GM12801 (cell line): ENCODE results near the gene NDUFAF8.

Experiments
- TF ChIP-seq, protein P1 (sequence below): IDR thresholded peaks from one replicate; pipeline ENCODE4 v1.5.1; 2011; ENCODE audit warnings: control low read depth; ENCODE audit not compliant: insufficient read length; ENCODE audit errors: extremely low read depth

The NDUFAF8 gene

GRCh38 chr17:81197831-81198490, 41.2 kb upstream of the NDUFAF8 start:
- TF ChIP-seq, protein P1, sequence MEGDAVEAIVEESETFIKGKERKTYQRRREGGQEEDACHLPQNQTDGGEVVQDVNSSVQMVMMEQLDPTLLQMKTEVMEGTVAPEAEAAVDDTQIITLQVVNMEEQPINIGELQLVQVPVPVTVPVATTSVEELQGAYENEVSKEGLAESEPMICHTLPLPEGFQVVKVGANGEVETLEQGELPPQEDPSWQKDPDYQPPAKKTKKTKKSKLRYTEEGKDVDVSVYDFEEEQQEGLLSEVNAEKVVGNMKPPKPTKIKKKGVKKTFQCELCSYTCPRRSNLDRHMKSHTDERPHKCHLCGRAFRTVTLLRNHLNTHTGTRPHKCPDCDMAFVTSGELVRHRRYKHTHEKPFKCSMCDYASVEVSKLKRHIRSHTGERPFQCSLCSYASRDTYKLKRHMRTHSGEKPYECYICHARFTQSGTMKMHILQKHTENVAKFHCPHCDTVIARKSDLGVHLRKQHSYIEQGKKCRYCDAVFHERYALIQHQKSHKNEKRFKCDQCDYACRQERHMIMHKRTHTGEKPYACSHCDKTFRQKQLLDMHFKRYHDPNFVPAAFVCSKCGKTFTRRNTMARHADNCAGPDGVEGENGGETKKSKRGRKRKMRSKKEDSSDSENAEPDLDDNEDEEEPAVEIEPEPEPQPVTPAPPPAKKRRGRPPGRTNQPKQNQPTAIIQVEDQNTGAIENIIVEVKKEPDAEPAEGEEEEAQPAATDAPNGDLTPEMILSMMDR, result no peak

DNA sequence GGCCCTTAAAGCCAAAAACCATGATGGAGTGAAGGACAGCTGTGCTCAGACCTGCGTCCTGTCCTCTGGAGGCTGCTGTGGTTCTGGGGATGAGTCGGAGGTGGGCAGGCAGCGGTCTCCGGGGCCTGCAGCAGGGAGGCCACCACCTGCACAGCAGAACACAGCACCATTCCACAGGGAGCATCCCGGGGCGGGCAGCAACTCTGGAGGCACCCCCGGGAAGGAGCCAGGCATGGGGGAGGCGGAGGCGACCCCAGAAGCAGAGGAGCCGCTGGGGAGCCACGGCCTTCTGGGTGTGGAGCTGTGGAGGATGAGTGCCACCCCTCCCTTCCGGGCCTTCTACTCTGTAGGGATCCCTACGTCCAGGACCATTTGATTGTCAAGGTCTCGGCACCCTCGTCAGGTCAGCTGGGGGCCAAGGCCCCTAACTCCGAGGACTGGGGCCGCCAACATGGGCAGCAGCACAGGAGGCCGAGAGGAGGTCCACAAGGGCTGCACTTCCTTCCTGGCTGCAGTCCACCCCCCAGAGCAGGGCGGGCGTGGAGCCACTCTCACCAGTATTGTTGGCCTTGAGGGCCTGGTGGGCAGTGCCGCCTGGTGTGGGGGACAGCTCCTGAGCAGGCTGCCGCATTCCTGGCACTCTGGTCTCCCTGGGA, 40.2 kb upstream of the NDUFAF8 start:
- TF ChIP-seq, protein P1, result no peak

DNA sequence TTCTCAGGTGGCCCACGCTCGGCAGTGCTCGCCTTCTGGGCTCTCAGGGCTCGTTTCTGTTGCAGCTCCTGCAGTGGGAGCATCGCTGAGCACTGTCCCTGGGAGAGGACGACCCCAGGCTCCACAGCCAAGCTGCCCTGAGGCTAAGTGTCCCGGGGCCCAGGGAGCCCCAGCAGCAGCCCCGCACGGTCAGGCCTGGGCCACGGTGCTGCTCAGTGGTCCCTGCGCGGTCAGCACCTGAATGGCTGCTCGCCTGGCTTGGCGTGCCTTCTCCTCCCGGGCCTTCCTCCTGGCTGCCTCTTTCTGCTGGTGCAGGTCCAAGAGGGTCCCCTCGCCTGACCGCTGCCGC, 39.7 kb upstream of the NDUFAF8 start:
- TF ChIP-seq, protein P1, result no peak

DNA sequence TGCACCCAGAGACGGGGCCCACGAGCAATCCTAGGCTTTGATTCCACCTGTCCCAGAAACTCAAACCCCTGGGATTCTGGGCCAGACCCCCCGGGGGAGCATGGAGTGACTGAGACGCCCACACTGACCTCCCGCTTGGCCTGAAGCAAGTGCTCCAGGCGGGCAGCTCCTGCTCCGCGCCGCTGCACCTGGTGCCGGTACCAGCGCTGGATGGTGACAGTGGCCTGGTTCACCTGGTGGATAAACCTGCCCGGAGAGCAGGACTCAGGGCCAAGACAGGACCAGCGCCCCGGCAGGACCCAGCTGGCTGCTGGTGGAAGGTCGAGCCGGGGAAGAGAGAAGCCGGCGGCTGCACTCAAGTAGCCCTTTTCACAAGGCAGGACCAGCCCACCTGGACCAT, 38.9 kb upstream of the NDUFAF8 start:
- TF ChIP-seq, protein P1, result no peak

DNA sequence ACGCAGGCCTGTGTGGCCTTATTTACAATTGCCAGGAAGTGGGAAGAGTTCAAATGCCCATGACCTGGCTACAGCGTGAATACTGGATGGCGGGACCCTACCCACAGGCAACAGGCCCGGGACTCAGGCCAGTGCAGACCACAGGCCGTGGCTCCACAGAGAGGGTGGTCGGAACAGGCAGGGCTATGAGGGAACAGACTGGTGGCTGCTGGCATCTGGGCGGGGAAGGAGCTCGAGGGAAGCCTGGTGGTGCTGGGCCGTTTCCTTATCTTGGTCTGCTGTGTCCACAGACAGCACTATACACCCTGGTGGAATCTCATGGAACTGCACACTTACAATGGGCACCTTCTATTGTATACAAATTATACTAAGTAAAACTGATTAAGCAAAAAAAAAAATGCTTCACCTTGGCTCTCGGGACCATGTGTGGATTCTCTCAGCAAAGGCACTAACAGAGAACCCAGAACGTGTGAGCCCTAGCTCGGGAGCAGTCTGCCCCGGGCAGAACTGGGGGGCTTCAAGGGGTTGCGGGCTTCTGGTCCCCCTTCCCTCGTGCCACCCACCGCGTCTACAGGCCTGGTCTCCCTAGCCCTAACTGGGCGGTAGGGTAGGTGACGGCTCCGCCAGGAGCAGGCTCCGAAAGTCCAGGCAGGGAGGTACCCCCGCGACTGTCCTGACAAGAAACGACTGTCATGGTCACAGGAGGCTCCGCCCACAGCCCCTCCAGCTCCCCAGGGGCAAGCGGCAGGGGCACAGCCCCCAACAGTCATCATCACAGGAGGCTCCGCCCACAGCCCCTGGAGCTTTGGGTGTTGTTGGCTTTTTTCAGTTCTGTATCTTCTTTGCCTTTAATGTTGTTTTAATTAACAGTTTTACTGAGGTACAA, 38.2 kb upstream of the NDUFAF8 start:
- TF ChIP-seq, protein P1, result no peak

- TF ChIP-seq, protein P1, result no peak
Observed at GRCh38 chr17:81202318-81202717, 36.8 kb upstream of the NDUFAF8 start.

- TF ChIP-seq, protein P1, result no peak
Observed at GRCh38 chr17:81203136-81203535, 36.0 kb upstream of the NDUFAF8 start.
